ENCODE results near the gene DENND1A.

Gene DENND1A

DNA sequence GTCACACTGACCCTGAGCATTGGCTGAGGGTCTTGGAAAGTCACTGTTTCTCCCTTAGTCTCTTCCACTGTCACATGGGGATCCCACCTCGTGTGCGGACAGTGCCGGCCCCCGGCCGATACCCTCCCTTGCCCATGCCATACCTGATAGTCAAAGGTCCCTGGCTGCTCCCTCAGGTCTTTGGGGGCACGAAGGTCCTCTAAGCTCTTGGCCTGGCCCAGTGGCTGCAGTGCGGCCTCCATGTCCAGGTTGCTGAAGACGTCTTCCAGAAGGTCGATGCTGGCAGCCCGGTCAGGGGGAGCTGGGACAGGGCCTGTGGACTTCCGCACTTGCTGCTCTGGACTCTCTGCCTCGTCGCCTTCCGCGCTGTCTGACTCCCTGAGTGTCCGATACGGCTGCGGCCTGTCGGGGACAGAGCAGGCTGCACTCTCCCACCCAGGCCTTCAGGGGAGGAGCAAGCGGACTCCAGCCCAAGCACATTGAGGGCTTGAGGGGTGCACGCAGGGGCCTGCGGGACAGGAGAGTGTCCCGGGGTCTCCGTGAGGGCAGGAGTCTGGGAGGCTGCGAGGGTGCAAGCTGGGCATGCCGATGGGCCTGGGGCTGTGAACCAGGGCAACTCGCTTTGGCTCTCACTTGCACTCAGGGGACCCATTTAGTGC is 546.3 kb downstream of the DENND1A start:
- TF ChIP-seq, protein P1, sequence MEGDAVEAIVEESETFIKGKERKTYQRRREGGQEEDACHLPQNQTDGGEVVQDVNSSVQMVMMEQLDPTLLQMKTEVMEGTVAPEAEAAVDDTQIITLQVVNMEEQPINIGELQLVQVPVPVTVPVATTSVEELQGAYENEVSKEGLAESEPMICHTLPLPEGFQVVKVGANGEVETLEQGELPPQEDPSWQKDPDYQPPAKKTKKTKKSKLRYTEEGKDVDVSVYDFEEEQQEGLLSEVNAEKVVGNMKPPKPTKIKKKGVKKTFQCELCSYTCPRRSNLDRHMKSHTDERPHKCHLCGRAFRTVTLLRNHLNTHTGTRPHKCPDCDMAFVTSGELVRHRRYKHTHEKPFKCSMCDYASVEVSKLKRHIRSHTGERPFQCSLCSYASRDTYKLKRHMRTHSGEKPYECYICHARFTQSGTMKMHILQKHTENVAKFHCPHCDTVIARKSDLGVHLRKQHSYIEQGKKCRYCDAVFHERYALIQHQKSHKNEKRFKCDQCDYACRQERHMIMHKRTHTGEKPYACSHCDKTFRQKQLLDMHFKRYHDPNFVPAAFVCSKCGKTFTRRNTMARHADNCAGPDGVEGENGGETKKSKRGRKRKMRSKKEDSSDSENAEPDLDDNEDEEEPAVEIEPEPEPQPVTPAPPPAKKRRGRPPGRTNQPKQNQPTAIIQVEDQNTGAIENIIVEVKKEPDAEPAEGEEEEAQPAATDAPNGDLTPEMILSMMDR (IDR thresholded peaks at IDR 0.05) = no peak
- H3K36me3 ChIP-seq (ENCODE audit: control insufficient read depth, insufficient read depth, low read length) = no peaks in the 10 kb centered on the region
- H3K27me3 ChIP-seq (ENCODE audit: control insufficient read depth, insufficient read depth, low read length) = no peaks in the 10 kb centered on the region
- H2AFZ ChIP-seq = no peak overlapping the region
- no peaks in the 10 kb centered on the region for H3K9me3 ChIP-seq (ENCODE audit: control insufficient read depth, low read length)
- H3K9ac ChIP-seq = no peak overlapping the region
- H3K79me2 ChIP-seq = no peaks in the 10 kb centered on the region
- H3K4me1 ChIP-seq = no peaks in the 10 kb centered on the region
- no peak overlapping the region for H3K4me3 ChIP-seq (ENCODE audit: low read depth, low read length)
- H3K27ac ChIP-seq = no peak overlapping the region
- H3K4me2 ChIP-seq (ENCODE audit: low read length) = no peak overlapping the region

DNA sequence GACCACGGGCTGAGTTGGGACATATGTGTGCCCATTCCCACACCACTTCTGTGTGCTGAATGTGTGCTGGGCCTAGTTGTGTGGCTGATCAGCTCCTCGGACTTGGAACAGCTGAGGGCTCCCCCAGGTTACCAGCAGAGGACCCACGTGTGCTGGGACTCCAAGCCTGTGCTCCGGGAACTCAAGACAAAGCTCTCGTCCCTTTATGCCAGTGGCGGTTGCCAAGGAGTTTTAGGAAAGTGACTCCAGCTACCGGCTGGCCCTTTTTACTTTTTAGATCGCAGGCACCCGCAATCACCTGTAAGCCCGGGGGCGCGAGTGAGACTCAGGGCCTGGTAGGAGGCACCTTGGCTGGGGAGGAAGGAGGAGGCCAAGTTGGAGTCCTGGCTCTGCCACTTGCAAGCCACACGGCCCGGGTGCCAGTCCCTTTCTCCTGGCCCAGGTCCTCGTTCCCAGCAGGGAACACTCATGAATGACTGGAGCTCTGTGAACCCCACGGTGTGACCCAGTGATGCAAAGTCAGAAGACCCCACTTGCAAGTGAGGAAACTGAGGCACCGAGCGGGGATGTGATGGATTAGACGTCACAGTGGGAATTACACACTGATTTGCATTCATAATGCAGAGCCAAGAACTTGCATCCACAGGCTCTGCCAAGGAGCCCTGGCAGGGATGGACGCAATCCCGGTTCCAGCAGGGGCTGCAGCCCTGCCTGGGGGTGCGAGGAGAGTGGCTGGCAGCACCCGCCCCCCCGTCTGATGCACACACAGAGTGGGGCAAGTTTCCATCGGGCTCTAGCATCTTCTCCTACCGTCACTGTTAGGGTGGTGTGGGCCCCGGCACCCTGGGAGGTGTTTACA is 547.0 kb downstream of the DENND1A start:
- H3K27me3 ChIP-seq (ENCODE audit: control insufficient read depth, insufficient read depth, low read length) = no peaks in the 10 kb centered on the region
- no peaks in the 10 kb centered on the region for H3K9me3 ChIP-seq (ENCODE audit: control insufficient read depth, low read length)
- H3K4me1 ChIP-seq = no peaks in the 10 kb centered on the region
- no peaks in the 10 kb centered on the region for H3K36me3 ChIP-seq (ENCODE audit: control insufficient read depth, insufficient read depth, low read length)
- H3K9ac ChIP-seq = no peak overlapping the region
- H3K4me3 ChIP-seq (ENCODE audit: low read depth, low read length) = no peak overlapping the region
- TF ChIP-seq, protein P1 (IDR thresholded peaks at IDR 0.05) = no peak
- H3K27ac ChIP-seq = no peak overlapping the region
- no peaks in the 10 kb centered on the region for H3K79me2 ChIP-seq
- no peak overlapping the region for H3K4me2 ChIP-seq (ENCODE audit: low read length)
- H2AFZ ChIP-seq = no peak overlapping the region

DNA sequence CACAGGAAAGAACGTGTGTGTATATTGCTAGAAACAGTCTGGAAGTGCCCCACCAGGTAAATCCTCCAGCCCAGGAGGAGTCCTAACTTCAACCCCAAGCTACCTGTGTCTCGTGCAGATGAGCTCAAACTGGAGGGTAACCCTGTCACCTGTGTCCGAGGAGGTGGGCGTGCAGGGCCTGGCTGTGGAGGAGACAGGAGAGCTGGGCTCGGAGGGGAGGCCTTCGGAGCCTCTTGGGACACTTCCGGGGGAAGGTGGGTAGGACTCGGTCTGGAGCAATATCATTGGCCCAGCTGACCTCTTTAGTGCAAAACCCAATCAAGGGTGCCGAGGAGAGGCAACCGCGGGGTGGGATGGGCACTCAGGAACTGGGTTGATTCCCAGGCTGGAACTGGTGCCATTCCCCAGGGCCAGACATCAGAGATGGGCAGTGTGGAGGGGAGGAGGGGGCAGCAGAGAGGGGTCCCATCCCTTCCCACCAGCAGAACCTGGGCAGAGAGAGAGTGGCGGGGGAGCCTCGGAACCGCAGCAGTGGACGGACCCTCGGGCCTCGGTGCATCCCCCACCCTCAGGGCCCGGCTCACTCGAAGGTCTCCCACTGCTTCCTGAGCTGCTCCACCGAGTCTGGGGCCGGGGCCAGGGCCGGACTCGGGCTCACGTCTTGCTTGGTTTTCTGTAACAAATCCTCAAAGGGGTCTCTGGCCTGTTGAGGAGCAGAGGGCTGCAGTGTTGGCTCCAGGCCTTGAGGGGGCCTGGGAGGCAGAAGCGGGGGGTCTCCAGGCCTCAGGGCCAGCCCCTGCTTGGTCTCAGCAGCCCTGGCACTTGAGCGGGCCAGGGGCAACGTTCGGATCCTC is 548.8 kb downstream of the DENND1A start:
- Histone ChIP-seq H3K9ac (no peak overlapping the region), H3K27me3 (ENCODE audit: control insufficient read depth, insufficient read depth, low read length) (no peaks in the 10 kb centered on the region), H3K4me2 (ENCODE audit: low read length) (no peak overlapping the region), H3K4me3 (ENCODE audit: low read depth, low read length) (no peak overlapping the region), H3K79me2 (no peaks in the 10 kb centered on the region), H3K9me3 (ENCODE audit: control insufficient read depth, low read length) (no peaks in the 10 kb centered on the region), H2AFZ (no peak overlapping the region), H3K36me3 (ENCODE audit: control insufficient read depth, insufficient read depth, low read length) (no peaks in the 10 kb centered on the region), H3K27ac (no peak overlapping the region), H3K4me1 (no peaks in the 10 kb centered on the region)
- TF ChIP-seq, protein P1 (IDR thresholded peaks at IDR 0.05) = no peak

DNA sequence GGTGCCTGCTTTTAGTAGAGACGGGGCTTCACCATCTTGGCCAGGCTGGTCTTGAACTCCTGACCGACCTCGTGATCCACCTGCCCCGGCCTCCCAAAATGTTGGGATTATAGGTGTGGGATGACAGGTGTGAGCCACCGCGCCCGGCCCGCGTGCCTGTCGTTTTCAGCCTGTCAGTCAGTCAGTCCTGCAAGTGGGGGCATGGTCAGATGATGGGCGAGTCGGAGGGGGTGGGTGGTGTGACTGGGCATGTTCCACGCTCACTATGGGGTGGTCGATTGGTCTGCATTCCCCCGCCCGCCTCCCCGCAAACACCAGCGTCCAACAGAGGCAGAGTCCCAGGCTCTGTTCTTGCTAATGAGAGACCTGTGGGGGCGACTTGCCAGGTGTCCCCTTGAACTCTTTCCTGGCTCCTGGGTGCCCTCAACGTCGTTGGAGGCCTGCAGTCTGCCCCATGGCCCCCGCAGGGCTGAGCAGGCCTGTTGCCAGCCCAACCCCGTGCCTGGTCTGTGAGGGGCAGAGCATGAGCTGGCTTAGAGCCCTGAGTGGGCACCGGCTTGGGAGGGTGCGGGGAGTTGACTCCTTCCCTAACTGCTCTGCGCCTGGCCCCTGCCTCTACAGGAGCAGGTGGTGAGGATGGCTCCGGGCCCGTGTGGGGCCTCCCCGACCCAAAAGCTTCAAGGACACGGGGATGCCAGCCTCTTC is 550.8 kb downstream of the DENND1A start:
- TF ChIP-seq, protein P1 (IDR thresholded peaks at IDR 0.05) = no peak
- Histone ChIP-seq H3K4me1 (no peaks in the 10 kb centered on the region), H3K4me3 (ENCODE audit: low read depth, low read length) (no peak overlapping the region), H3K9ac (no peak overlapping the region), H3K79me2 (no peaks in the 10 kb centered on the region), H3K9me3 (ENCODE audit: control insufficient read depth, low read length) (no peaks in the 10 kb centered on the region), H3K4me2 (ENCODE audit: low read length) (no peak overlapping the region), H3K36me3 (ENCODE audit: control insufficient read depth, insufficient read depth, low read length) (no peaks in the 10 kb centered on the region), H2AFZ (no peak overlapping the region), H3K27ac (no peak overlapping the region), H3K27me3 (ENCODE audit: control insufficient read depth, insufficient read depth, low read length) (no peaks in the 10 kb centered on the region)
